Stimulated activated CD8-positive, alpha-beta memory T cell treated with anti-CD3 and anti-CD28 coated beads, Interleukin-4, amount 100 ng/mL, for 48 hours (primary cell): ENCODE data around the gene PHF3.
"Not testable (repeated sequence)": the region's sequence is repeated elsewhere in the genome, so short reads cannot be mapped to it uniquely, and the experiment has no call there.

Experiments used
- DNase-seq: peaks from one replicate; pipeline ENCODE4 v3.0.0-alpha.2; 2020

The PHF3 gene

DNA sequence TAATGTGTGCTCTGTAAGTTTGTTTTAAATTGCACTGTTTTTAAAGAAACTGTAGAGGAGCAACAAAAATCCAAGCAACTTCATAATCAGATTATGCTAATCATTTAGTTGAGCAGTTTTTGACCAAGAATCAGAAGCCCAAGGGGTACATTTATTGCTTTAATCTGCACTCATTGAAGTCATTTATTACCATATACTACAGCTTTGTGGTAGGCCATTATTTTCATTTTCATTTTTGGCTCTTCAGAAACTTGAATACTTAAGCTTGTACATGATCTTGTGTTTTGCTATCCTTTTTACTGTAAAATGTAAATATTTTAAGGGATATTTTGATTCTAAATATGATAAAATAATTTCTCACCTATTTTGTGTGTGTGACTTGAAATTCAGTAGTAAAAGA is 78.5 kb downstream of the PHF3 start:
- DNase-seq, result no peak

DNA sequence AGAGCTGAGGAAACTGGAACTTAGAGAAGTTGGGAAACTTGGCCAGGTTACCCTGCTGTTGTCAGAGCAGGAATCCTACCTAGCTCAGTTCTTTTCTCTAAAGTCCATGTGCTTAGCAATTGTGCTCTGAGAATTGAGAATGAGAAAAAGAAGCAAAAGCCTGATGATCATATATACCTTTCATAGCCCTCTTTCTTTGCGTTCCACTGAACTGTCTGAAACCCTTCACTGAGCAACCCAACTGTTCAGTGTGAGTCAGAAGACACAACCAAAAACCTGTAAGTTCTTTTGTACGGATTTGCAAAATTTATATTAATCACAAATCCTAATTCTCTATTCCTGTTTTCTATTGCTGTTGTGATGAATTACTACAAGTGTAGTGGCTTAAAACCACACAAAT is 80.6 kb downstream of the PHF3 start:
- no peak for DNase-seq

DNA sequence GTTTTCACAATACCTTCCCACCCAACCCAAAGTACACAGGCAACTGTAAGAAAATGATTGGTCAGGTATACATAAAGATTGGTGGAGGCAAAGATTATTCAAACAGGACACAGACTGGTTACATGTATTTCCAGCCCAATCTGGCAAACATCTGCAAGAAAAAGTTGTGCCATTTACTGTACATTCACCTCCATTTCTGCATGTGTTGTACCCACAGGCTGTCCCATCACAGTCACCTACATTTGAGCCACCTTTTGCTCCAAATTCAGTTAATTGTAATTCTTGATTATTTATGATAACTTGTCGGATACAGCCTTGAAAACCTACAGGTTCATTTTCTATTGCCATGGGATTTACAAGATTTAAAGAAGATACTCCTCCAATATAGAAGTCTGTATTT is 85.6 kb downstream of the PHF3 start:
- DNase-seq, result no peak

DNA sequence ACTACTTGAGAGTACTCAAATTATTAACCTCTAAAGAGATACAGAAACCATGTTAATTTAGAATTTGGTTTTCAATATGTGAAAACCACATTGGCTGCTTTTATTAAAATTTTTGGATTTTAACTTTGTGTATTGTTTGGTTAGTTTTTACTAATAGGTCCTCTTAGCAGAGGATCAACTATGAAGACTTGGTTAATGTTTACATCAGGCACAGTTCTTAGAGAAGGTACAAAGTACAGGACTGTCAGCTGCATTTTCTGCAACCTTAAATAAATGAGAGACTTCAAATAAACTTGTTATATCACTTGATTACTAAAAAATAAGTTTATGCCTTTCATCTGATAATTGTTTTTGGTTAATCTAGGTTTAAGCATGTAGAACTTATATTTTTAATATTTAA is 89.1 kb downstream of the PHF3 start:
- no peak for DNase-seq

DNA sequence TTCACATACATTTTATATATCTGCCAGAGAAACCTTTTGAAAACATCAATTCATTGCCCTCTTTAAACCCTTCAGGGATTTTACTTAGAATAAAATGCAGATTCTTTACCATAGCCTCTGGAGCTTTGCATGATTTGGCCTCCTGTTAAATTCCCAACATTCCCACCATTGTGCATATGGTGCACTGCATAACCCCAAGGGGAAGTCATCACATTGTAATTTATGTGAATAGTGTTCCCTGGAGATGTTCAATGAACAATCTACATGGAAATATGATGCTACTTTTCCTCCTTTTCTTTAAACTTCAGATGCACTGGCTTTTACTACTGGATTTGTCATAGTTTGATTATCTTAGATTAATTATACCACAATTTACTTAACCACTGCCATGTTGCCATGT is 94.7 kb downstream of the PHF3 start:
- no peak for DNase-seq

DNA sequence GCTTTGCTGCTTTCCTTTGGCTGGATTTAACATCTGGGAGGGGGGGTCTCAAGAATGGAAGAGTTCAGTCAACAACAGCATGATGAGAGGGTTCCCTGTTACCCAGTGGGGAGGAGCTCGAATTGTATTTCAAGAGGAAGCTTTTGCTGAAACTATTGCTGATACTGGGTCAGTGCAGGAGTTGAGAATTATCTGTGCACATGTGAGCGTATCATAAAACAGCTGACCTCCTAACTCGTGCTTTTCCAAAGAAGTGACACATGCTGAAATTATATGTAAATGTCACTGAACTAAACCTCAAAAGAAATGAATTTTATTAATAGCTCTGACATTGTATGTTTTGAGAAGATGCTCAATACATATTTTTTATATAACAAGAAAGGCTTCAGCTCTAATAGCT is 96.3 kb downstream of the PHF3 start:
- DNase-seq, result no peak

DNA sequence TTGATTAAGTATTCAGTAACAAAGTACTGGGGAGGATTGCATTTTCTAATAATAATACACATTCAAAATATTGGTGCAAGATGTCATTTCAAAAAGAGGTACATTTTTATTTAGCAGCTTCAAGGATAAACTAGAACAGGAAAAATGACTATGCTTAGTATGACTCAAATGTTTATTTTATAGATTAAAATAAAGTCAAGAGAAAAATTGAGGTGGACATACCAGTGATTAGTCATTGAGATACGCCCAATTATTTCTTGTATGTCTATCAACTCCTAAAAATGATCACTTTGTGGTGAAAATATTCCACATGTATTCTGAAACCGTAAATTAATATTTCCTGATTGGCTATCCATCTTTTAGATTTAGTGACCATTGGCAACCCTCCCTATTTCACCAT is 96.7 kb downstream of the PHF3 start:
- DNase-seq, result no peak

DNA sequence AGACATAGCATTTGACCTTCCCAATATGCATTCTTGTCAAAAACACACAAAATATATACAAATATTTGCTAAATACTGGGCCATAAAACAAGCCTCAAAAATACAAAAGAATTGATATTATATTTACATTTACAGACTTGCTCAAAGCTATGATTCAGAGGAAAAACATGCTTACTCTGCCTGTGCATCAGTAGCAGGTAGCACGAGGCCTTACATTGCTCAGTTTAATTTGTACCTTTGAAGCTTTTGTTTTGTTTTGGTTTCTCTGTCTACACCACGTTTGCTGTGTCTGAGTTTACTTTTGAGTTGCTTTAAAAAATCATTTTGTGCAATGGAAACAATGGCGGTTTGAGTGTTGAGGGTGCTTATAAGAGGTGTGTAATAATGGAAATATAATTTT is 99.3 kb downstream of the PHF3 start:
- no peak for DNase-seq

DNA sequence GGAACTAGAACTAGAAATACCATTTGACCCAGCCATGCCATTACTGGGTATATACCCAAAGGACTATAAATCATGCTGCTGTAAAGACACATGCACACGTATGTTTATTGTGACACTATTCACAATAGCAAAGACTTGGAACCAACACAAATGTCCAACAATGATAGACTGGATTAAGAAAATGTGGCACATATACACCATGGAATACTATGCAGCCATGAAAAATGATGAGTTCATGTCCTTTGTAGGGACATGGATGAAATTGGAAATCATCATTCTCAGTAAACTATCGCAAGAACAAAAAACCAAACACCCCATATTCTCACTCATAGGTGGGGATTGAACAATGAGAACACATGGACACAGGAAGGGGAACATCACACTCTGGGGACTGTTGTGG is 102.6 kb downstream of the PHF3 start:
- DNase-seq, result not testable (repeated sequence)

DNA sequence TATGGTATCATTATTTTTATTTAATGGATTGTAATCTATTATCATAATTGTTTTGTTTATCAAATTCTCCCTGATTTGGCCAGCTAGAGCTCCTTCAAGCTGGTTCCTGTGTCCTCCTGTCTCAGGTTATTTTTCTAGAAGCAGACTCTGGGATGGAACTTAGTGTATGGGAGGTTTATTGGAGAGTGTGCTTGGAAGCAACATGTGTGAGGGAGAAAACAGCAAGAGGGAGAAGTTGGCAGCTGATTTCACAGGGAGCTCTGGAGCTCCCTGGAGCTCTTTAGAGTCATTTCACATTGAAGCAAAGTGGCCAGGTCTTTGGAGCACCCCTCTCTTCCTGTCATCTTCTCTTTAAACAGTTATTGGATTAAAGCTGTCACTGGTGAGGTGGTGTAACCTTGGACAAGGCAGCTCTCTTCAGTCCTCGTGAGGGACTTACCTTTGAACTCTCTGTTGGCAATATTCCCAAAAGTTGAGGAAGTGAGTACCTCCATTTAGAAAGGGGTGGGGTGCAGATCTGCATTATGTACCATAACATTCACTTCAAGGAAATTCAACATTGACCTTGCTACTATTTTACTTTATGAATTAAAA is 103.6 kb downstream of the PHF3 start:
- no peak for DNase-seq

DNA sequence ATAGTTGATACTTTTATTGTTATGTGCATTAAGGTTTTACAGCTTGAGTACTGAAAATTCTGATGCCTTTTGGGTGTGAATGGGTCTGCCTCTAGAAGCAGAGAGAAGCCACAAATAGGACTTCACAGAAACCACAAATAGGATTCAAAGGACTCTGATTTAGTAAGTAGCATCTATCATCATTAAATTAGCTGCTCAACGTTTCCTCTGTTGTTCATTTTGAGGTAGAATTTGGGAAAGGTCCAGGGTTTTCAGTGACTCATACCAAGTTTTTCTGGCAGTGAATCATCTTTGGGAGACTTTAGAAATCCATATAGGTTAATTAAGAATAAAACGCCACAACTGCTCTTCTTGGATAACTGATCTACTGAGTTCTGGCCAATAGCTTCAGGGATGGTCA is 105.1 kb downstream of the PHF3 start:
- DNase-seq, result no peak

DNA sequence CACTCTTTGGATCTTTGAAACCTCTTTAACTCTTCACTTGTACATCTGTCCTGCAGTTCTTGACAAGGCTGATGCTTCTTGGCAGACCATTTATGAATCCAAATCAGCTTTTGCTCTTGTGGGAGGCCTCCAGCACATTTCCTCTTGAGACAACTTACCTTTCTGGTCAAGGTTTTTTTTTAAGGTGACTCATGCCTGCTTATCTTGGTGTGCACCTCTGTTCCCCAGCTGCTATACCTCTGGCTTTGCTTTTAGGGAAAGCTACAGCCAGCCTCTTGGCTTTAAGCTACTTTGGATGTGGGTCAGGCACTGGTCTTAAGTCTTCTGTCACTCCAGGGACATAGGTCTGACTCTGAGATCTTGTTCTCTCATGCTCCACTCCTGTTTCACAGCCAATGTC is 106.5 kb downstream of the PHF3 start:
- no peak for DNase-seq

DNA sequence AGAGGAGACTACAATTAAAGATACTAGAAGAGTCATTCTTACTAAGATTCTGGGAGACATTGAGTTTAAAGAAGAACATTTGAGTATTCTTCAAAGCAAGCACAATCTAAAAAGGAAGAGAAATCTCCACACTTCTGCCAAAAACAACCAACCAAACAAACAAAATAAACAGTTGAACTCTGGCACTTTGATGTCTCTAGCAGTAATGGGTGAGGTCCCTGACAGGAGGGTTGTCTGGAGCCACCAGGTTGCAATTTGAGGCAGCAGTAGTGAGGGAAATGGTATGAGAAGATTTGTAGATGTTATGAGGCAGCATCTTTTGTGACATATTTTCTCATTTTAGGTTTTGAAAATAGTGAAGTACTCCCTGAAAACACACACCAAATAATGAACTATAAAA is 108.1 kb downstream of the PHF3 start:
- DNase-seq, result no peak

DNA sequence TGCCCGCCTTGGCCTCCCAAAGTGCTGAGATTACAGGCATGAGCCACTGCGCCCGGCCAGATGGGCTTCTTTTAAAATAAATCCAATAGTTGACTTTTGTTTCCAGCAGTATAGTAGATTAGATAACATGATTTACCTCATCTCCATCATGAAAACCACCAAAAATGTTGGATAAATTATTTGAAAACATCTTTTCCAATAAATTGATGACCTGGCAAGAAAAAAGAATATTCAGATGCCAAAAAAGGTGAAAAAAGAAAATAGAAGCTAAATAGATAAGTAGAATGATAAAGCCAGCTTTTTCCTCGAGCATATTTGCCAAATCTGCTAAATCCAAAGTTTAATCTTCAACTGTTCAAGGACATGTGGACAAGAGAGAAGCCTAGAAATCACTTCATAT is 109.2 kb downstream of the PHF3 start:
- no peak for DNase-seq

DNA sequence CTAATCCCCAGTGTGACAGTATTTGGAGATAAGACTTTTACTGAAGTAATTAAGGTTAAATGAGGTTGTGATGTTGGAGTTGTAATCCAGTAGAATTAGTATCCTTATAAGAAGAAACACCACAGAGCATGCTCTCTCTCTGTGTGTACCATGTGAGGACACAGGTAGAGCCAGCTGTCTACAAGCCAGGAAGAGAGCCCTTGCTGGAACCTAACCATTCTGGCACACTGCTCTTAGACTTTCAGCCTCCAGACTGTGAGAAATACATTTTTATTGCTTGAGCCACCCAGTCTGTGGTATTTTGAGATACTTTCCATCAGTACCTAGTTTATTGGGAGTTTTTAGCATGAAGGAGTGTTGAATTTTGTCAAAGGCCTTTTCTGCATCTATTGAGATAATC is 110.2 kb downstream of the PHF3 start:
- no peak for DNase-seq

DNA sequence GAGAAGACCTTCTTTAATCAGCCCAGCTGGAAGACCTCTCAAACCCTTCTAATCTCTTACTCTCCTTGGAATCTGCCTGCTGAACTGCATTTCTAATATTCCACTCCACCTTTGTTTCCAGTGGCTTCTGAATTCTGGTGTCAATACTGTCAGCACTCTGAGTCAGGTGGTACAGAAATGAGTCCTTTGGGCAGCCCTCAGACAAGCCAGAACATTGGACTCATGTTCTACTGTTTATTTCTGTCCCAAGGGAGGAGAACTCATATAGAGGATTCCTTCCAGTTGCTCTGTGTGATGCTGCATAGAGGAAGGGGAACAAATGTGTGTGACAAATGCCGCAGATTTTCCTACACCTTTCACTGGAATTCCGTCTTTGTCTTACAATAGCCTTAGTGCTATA is 114.8 kb downstream of the PHF3 start:
- DNase-seq, result no peak

DNA sequence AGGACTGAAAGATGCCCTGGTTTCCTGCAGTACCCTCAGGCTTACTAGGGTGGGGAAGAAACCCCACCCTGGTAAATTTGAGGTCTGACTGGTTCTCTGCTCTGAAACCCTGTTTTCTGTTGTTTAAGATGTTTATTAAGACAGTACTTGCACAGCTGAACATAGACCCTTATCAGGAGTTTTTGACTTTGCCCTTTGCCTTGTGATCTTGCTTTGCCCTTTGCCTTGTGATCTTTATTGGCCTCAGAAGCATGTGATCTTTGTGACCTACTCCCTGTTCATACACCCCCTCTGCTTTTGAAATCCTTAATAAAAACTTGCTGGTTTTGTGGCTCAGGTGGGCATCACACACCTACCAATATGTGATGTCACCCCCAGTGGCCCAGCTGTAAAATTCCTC is 121.7 kb downstream of the PHF3 start:
- not testable (repeated sequence) for DNase-seq

DNA sequence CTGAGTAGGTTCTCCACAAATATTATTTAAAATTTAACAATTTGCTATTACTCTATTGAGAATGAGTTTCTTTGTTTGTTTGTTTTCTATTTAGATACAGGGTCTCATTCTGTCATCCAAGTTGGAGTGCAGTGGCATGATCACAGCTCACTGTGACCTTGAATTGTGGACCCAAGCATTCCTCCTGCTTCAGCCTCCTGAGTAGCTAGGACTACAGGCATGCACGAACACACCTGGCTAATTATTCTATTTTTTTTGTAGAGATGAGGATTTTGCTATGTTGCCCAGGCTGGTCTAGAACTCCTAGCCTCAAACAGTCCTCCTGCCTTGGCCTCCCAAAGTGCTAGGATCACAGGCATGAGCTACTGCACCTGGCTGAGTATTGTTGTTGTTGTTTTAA is 122.2 kb downstream of the PHF3 start:
- DNase-seq, result no peak

DNA sequence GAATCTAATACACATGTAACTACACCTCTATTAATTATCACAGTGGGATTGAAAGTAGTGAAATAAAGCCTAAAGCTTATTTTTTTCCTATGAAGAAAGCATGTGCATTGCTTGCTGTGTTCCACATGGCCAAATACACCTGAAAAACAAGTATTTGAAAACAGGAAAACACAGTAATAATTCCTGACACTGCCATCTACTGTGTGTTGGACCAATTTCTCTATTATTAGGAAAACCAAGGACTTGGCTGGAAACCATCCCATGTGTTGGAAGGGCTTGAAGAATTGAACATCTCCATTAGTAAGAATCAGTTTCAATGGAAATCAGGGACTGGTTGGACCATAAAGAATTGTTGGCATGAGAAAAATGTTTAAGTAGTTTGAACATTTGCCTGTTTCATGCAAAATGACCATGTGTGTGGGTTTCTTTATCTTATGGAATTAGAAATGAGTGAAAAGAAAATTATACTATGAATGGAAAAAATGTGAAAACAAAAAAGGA is 124.1 kb downstream of the PHF3 start:
- no peak for DNase-seq

DNA sequence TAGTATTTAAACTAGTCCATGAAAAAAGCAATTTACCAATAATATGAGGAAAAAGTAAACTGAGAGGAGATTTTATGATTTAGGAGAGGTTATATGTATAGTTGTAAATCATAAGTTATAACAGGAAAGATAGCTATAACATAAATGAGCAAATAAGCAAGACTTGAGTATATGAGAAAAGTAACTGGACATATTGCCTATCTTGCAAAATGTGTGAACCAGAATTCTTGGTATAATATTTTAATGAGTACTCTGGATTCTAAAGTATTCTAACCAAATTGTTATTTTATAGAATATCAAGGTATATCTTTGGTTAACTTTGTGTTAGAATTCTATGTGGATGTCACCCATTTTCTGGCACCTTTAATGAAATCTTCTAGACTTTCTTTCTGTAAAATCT is 124.6 kb downstream of the PHF3 start:
- no peak for DNase-seq

DNA sequence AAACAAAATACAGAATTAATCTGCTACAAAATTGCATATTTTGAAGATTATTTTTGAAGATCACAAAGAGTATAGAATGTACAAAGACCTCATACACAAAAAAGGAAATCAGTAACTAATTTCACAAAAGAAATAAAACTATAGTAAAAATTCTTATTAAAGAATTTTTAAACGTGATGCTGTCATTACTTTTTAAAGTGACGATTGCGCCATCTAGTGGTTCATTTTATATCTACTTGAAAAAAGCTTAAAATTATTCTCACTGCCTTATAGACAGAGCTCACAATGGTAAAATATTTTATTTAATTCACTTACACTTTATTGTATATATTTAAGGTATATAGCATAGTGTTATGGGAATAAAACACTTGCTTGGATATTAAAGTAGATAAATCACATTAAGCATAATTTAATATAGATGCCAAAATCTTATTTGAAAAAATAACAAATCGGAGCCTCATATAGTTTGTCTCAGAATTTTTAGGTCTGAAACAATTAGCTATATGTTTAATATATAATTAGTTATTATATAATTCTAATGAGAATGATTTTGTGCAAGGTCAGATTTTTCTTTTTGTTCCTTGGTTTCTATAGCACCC is 128.8 kb downstream of the PHF3 start:
- no peak for DNase-seq
